ENCODE data around the gene UBL3. TPM values are rescaled to one million over a fixed set of nuclear protein-coding genes. Genes with fewer than 3 reads are reported as not detected.

The UBL3 gene
- total and polyA plus RNA-seq, 8 donors, result 37.2 to 50.4 (median 44.3) TPM

GRCh38 chr13:29752175-29752574 is 98.2 kb downstream of the UBL3 start:
- no peak for ATAC-seq
- Histone ChIP-seq H3K4me3 (no peak overlapping the region), H3K9me3 (no peaks in the 10 kb centered on the region), H3K27me3 (no peaks in the 10 kb centered on the region), H3K4me1 (no peaks in the 10 kb centered on the region), H3K36me3 (no peaks in the 10 kb centered on the region), H3K27ac (no peak overlapping the region)
- no peak for DNase-seq
- no peak for TF ChIP-seq CTCF (IDR thresholded peaks at IDR 0.05)
- intact Hi-C loops (cut with DNase I), result loop anchor here in 1 of 2 donors (10.0 kb wide), 1 partner anchor 363 kb away; no protein-coding TSS in a partner anchor

- Histone ChIP-seq H3K27me3 (peaks cover 0 to 5% of the 10 kb centered on the region in 2 donors), H3K27ac (no peak overlapping the region), H3K4me1 (no peaks in the 10 kb centered on the region), H3K9me3 (no peaks in the 10 kb centered on the region), H3K36me3 (no peaks in the 10 kb centered on the region), H3K4me3 (no peak overlapping the region)
- intact Hi-C loops (cut with DNase I), result loop anchor here in 1 of 2 donors (10.0 kb wide), 1 partner anchor 365 kb away; no protein-coding TSS in a partner anchor
- no peak for TF ChIP-seq CTCF (IDR thresholded peaks at IDR 0.05)
- DNase-seq (no peak), ATAC-seq (no peak)
These were observed 100.3 kb downstream of the UBL3 start for GRCh38 chr13:29750183-29750530.

GRCh38 chr13:29749401-29750182 is 100.8 kb downstream of the UBL3 start:
- Histone ChIP-seq H3K27me3 (peaks cover 0 to 5% of the 10 kb centered on the region in 2 donors), H3K4me3 (no peak overlapping the region), H3K4me1 (no peaks in the 10 kb centered on the region), H3K36me3 (no peaks in the 10 kb centered on the region), H3K9me3 (no peaks in the 10 kb centered on the region), H3K27ac (no peak overlapping the region)
- ATAC-seq (no peak), DNase-seq (no peak)
- intact Hi-C loops (cut with DNase I), result loop anchor here in 1 of 2 donors (10.0 kb wide), 1 partner anchor 365 kb away; no protein-coding TSS in a partner anchor
- TF ChIP-seq CTCF (IDR thresholded peaks at IDR 0.05), result no peak

GRCh38 chr13:29748097-29748496 is 102.3 kb downstream of the UBL3 start:
- Histone ChIP-seq H3K4me3 (no peak overlapping the region), H3K27me3 (peaks cover 0 to 5% of the 10 kb centered on the region in 2 donors), H3K9me3 (no peaks in the 10 kb centered on the region), H3K36me3 (no peaks in the 10 kb centered on the region), H3K4me1 (no peaks in the 10 kb centered on the region), H3K27ac (no peak overlapping the region)
- no peak for ATAC-seq
- DNase-seq, result no peak
- intact Hi-C loops (cut with DNase I), result no loop called here
- no peak for TF ChIP-seq CTCF (IDR thresholded peaks at IDR 0.05)

- H3K27ac ChIP-seq, result no peak overlapping the region
- peaks cover 0 to 5% of the 10 kb centered on the region in 2 donors for H3K27me3 ChIP-seq
- no peaks in the 10 kb centered on the region for H3K4me1 ChIP-seq
- H3K4me3 ChIP-seq, result no peak overlapping the region
- intact Hi-C loops (cut with DNase I), result no loop called here
- ATAC-seq, result no peak
- TF ChIP-seq CTCF (IDR thresholded peaks at IDR 0.05), result no peak
- no peak for DNase-seq
- H3K9me3 ChIP-seq, result no peaks in the 10 kb centered on the region
- no peaks in the 10 kb centered on the region for H3K36me3 ChIP-seq
These were observed 104.2 kb downstream of the UBL3 start for GRCh38 chr13:29746148-29746677.
